Fibroblast of lung (primary cell): ENCODE results near the gene RAP1A. TPM values are rescaled to one million over a fixed set of nuclear protein-coding genes. Genes with fewer than 3 reads are reported as not detected.
"Not testable (repeated sequence)": the region's sequence is repeated elsewhere in the genome, so short reads cannot be mapped to it uniquely, and the experiment has no call there.

Experiments
- DNase-seq, 2 donors: peaks; one replicate each; pipeline versions ENCODE4 v3.0.0 to v3.0.0-alpha.2; 2010; ENCODE audit warnings: low read depth in 2 of 2
- H2AFZ ChIP-seq: 2 replicates; pipeline ENCODE4 v1.5.1; 2012; ENCODE audit warnings: low read length, control low read depth, inconsistent platforms
- H3K27ac ChIP-seq: 2 replicates; pipeline ENCODE4 v1.5.1; 2011; ENCODE audit warnings: low read length, control low read depth; ENCODE audit not compliant: insufficient read depth
- H3K27me3 ChIP-seq: 2 replicates; pipeline ENCODE4 v1.5.1; 2011; ENCODE audit warnings: mild to moderate bottlenecking, low read length; ENCODE audit not compliant: control insufficient read depth, insufficient read depth
- H3K36me3 ChIP-seq: 2 replicates; pipeline ENCODE4 v1.5.1; 2011; ENCODE audit warnings: low read length; ENCODE audit not compliant: control insufficient read depth, insufficient read depth
- H3K4me1 ChIP-seq: 2 replicates; pipeline ENCODE4 v1.5.1; 2011; ENCODE audit warnings: low read length; ENCODE audit not compliant: control insufficient read depth, insufficient read depth; ENCODE audit errors: extremely low read depth
- H3K4me2 ChIP-seq: 2 replicates; pipeline ENCODE4 v1.5.1; 2011; ENCODE audit warnings: low read length, control low read depth; ENCODE audit not compliant: insufficient read depth; ENCODE audit errors: extremely low read depth
- H3K4me3 ChIP-seq, 4 experiments: fragments of 200-600 bp in 1 of 4; sonication (generic) in 1 of 4; replicated peaks in 1 of 4; 2 replicates each; pipeline ENCODE4 v1.5.1; 2011 to 2016; ENCODE audit warnings: low read length in 4 of 4, low read depth in 3 of 4, mild to moderate bottlenecking in 3 of 4, control low read depth in 2 of 4, inconsistent platforms in 1 of 4, mixed read lengths in 1 of 4; ENCODE audit not compliant: insufficient read depth in 1 of 4; ENCODE audit errors: control extremely low read depth in 1 of 4
- H3K79me2 ChIP-seq: 2 replicates; pipeline ENCODE4 v1.5.1; 2012; ENCODE audit warnings: mild to moderate bottlenecking, low read length, inconsistent platforms; ENCODE audit not compliant: control insufficient read depth, insufficient read depth
- H3K9ac ChIP-seq: 2 replicates; pipeline ENCODE4 v1.5.1; 2011; ENCODE audit warnings: mild to moderate bottlenecking, low read length, control low read depth; ENCODE audit not compliant: insufficient read depth
- H3K9me3 ChIP-seq: 2 replicates; pipeline ENCODE4 v1.5.1; 2012; ENCODE audit warnings: low read depth, low read length; ENCODE audit not compliant: control insufficient read depth, insufficient read depth
- H4K20me1 ChIP-seq: 2 replicates; pipeline ENCODE4 v1.5.1; 2011; ENCODE audit warnings: low read length; ENCODE audit not compliant: control insufficient read depth, insufficient read depth; ENCODE audit errors: extremely low read depth
- EZH2 ChIP-seq: IDR thresholded peaks from 2 replicates; pipeline ENCODE4 v1.5.1; 2012; ENCODE audit warnings: low read length, control low read depth, mild to moderate bottlenecking; ENCODE audit errors: missing control alignments
- polyA plus RNA-seq, 2 donors: library from polyadenylated mRNA; depleted of rRNA in 1 of 2; stranded (reverse) in 1 of 2; unstranded in 1 of 2; fragments of >200 nt; gene quantifications; 2 replicates each; pipeline ENCODE4 v1.2.1, GENCODE V29; 2011 to 2012; ENCODE audit warnings: missing spikeins in 1 of 2
- total RNA-seq: library from RNA; depleted of rRNA; stranded (reverse); fragments of >200 nt; gene quantifications from 2 replicates; pipeline ENCODE4 v1.2.1, GENCODE V29; 2014
- TF ChIP-seq, protein P1 (sequence below), 2 donors: IDR thresholded peaks in 1 of 2; conservative IDR thresholded peaks in 1 of 2; 1 replicate in 1 of 2; 2 replicates in 1 of 2; pipeline ENCODE4 v1.5.1; 2011 to 2012; ENCODE audit warnings: low read length in 2 of 2, control low read depth in 1 of 2, inconsistent platforms in 1 of 2, low read depth in 1 of 2, mild to moderate bottlenecking in 1 of 2

The RAP1A gene
- total and polyA plus RNA-seq, 2 donors (not counting 1 experiment from before 2014, with no cell fraction given): 13.5 to 99.5 TPM

DNA sequence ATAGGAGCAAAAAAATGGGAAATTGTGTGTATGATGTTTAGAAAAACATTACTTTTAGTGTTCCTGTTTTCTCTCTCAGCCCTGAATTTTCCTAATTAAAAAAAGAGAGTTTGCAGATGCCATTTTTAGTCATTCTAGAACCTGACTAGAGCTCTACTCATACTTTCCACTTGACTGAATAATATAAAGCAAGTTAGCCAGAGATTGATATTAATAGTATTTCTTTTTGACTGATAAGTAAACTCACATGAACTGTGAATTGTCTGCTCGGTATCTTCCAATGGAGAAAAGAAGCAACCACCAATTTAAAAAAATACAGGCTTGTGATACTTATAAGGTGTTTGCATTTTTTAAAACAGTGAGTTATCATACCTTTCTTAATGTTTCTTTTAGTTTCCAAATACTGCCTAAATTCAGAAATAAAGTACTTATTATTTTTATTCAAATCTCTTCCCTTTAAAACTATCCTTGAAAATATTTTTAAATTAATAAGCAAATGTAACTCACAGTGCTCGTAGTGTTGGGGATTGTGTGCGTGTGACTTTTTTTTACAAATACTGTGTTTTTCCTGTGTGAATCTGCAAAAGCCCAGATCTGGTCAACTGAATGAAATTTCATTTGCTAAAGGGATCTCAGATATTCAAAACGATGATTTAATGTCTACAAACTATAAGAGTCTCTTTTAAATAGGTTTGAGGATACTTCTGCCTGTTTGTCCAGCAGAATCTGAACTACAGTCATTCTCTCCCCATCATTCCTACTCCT lies 9.8 kb downstream of the RAP1A start:
- Histone ChIP-seq H3K79me2 (peaks cover 78% of the 10 kb centered on the region), H3K9ac (no peak overlapping the region), H3K4me1 (peaks cover 2% of the 10 kb centered on the region), H3K36me3 (no peaks in the 10 kb centered on the region), H3K4me2 (no peak overlapping the region), H3K4me3 (no peak overlapping the region), H3K27ac (no peak overlapping the region), H3K27me3 (no peaks in the 10 kb centered on the region), H3K9me3 (no peaks in the 10 kb centered on the region), H2AFZ (no peak overlapping the region), H4K20me1 (peaks cover 2% of the 10 kb centered on the region)
- TF ChIP-seq, protein P1, sequence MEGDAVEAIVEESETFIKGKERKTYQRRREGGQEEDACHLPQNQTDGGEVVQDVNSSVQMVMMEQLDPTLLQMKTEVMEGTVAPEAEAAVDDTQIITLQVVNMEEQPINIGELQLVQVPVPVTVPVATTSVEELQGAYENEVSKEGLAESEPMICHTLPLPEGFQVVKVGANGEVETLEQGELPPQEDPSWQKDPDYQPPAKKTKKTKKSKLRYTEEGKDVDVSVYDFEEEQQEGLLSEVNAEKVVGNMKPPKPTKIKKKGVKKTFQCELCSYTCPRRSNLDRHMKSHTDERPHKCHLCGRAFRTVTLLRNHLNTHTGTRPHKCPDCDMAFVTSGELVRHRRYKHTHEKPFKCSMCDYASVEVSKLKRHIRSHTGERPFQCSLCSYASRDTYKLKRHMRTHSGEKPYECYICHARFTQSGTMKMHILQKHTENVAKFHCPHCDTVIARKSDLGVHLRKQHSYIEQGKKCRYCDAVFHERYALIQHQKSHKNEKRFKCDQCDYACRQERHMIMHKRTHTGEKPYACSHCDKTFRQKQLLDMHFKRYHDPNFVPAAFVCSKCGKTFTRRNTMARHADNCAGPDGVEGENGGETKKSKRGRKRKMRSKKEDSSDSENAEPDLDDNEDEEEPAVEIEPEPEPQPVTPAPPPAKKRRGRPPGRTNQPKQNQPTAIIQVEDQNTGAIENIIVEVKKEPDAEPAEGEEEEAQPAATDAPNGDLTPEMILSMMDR (conservative IDR thresholded peaks at IDR 0.05 in 1 of 2, IDR thresholded peaks at IDR 0.05 in 1 of 2; ENCODE audit: low read depth in 1 of 2, low read length in 2 of 2): no peak
- TF ChIP-seq EZH2: no peak
- no peak for DNase-seq

DNA sequence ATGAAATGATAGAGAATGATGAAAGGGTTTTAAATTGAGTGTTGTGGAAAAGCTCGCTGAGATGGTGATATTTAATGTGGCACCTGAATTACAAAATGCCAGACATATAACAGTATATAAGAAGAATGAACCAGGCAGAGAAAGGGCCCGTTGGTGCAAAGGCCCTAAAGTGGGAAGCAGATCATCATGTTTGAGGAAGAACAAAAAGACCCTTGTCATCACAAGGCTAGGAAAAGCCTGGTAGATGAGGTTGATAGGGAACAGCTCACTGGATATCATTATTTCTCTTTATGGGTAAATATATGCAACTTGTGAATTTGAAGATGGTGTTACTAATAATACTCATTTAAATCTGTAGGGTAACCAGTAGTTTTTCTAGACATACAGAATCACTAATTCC lies 11.0 kb downstream of the RAP1A start:
- Histone ChIP-seq H3K4me3 (no peak overlapping the region), H3K4me2 (no peak overlapping the region), H4K20me1 (peaks cover 2% of the 10 kb centered on the region), H2AFZ (no peak overlapping the region), H3K27me3 (no peaks in the 10 kb centered on the region), H3K9me3 (no peaks in the 10 kb centered on the region), H3K36me3 (no peaks in the 10 kb centered on the region), H3K27ac (no peak overlapping the region), H3K4me1 (peaks cover 2% of the 10 kb centered on the region), H3K9ac (no peak overlapping the region), H3K79me2 (peaks cover 69% of the 10 kb centered on the region)
- TF ChIP-seq, protein P1 (conservative IDR thresholded peaks at IDR 0.05 in 1 of 2, IDR thresholded peaks at IDR 0.05 in 1 of 2; ENCODE audit: low read depth in 1 of 2, low read length in 2 of 2): no peak
- no peak for TF ChIP-seq EZH2
- no peak for DNase-seq

DNA sequence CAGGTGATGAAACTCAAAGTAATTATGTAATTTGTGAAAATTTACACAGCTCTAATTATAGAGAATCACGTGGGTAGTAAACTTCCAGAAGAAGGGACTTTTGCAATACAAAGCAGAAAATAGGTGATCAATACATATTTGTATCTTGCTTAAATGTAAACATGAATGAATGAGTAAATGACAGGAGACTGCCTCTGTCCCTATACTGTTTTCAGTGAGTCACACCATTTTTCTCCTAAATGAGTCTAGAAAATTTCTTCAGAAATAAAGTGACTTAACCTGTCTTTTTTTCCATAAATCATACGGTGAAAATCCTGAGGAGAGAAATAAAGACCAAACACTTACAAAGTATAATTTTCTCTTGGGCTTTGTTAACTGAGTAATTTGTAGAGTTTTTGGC lies 11.9 kb downstream of the RAP1A start:
- TF ChIP-seq, protein P1 (conservative IDR thresholded peaks at IDR 0.05 in 1 of 2, IDR thresholded peaks at IDR 0.05 in 1 of 2; ENCODE audit: low read depth in 1 of 2, low read length in 2 of 2): no peak
- no peak for TF ChIP-seq EZH2
- peaks cover 2% of the 10 kb centered on the region for H4K20me1 ChIP-seq

DNA sequence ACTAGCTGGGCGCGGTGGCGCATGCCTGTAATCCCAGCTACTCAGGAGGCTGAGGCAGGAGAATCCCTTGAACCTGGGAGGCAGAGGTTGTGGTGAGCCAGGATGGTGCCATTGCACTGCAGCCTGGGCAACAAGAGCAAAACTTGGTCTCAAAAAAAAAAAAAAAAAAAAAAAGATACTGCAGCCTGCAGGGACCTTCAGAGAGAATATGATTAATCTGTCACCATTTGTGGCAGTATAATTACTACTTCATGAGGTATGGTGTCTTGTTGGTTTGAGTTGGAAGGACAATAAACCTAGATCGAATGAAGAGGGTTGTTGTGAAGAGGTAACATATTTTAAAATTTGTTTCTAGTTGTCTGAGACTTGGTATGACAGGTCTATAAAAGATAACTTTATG lies 13.2 kb downstream of the RAP1A start:
- H3K4me2 ChIP-seq, H4K20me1 ChIP-seq, H3K9ac ChIP-seq, H3K27me3 ChIP-seq, DNase-seq, H3K36me3 ChIP-seq, H3K4me3 ChIP-seq, H3K27ac ChIP-seq, H3K9me3 ChIP-seq, H3K4me1 ChIP-seq, H2AFZ ChIP-seq: not testable (repeated sequence)
- peaks cover 62% of the 10 kb centered on the region for H3K79me2 ChIP-seq

More for the DNA sequence above, 11.9 kb downstream of the RAP1A start:
- Histone ChIP-seq H3K4me1 (peaks cover 2% of the 10 kb centered on the region), H3K4me3 (no peak overlapping the region), H2AFZ (no peak overlapping the region), H3K27me3 (no peaks in the 10 kb centered on the region), H3K36me3 (no peaks in the 10 kb centered on the region), H3K4me2 (no peak overlapping the region), H3K9ac (no peak overlapping the region), H3K9me3 (no peaks in the 10 kb centered on the region), H3K27ac (no peak overlapping the region), H3K79me2 (peaks cover 67% of the 10 kb centered on the region)
- DNase-seq: no peak
